ENCODE measurements around the gene HOMER2.

DNA sequence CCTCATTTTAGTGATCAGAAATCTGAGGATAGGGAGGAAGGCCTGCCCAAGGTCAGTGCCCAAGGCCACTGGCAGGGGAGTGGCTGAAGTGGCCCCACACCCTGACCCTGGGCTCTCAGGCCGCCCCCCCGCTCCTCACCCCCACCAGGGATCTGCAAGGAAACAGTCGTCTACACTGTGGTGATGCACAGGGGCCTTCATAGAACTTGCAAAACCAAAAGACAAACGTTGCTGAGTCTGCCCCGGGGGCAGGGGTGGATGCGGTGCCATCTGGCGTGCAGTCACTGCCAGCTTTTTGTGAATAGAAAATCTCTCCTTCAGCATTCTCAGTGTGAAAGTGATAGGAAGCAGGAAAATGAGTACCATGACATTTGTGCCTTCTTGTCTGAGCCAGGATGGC, 101.8 kb downstream of the HOMER2 start:
- no peak for TF ChIP-seq EZH2phosphoT487 (IDR thresholded peaks at IDR 0.05; ENCODE audit: borderline replicate concordance, low read depth, low read length)
- TF ChIP-seq, protein P1, sequence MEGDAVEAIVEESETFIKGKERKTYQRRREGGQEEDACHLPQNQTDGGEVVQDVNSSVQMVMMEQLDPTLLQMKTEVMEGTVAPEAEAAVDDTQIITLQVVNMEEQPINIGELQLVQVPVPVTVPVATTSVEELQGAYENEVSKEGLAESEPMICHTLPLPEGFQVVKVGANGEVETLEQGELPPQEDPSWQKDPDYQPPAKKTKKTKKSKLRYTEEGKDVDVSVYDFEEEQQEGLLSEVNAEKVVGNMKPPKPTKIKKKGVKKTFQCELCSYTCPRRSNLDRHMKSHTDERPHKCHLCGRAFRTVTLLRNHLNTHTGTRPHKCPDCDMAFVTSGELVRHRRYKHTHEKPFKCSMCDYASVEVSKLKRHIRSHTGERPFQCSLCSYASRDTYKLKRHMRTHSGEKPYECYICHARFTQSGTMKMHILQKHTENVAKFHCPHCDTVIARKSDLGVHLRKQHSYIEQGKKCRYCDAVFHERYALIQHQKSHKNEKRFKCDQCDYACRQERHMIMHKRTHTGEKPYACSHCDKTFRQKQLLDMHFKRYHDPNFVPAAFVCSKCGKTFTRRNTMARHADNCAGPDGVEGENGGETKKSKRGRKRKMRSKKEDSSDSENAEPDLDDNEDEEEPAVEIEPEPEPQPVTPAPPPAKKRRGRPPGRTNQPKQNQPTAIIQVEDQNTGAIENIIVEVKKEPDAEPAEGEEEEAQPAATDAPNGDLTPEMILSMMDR (conservative IDR thresholded peaks at IDR 0.05; ENCODE audit: low read length), result no peak
